Keratinocyte (primary cell): Measurements from ENCODE around the gene PPP1R3E.

Source experiments
- CTCF ChIP-seq, 3 experiments: IDR thresholded peaks in 1 of 3; conservative IDR thresholded peaks in 1 of 3; optimal IDR thresholded peaks in 1 of 3; 2 replicates in 2 of 3; 3 replicates in 1 of 3; pipeline versions ENCODE3 to v1.5.1; 2011; ENCODE audit warnings: low read length in 3 of 3, mild to moderate bottlenecking in 3 of 3, moderate library complexity in 2 of 3, control low read depth in 1 of 3, inconsistent platforms in 1 of 3; ENCODE audit not compliant: insufficient read depth in 2 of 3; ENCODE audit errors: extremely low read depth in 1 of 3
- EZH2 ChIP-seq: IDR thresholded peaks from one replicate; pipeline ENCODE4 v1.6.1; 2012; ENCODE audit warnings: inconsistent platforms, mild to moderate bottlenecking, low read length, moderate library complexity

- no peak for TF ChIP-seq EZH2
- TF ChIP-seq CTCF (optimal IDR thresholded peaks at IDR 0.05 in 1 of 3, IDR thresholded peaks at IDR 0.05 in 1 of 3, conservative IDR thresholded peaks at IDR 0.05 in 1 of 3; ENCODE audit: extremely low read depth in 1 of 3, insufficient read depth in 2 of 3, low read length in 3 of 3), result no peak
Observed at GRCh38 chr14:23300687-23301223, 1.9 kb downstream of the PPP1R3E start.
